Keratinocyte (primary cell): Measurements from ENCODE around the gene PAOX. TPM values are rescaled to one million over a fixed set of nuclear protein-coding genes. Genes with fewer than 3 reads are reported as not detected.
"Not testable (repeated sequence)": the region's sequence is repeated elsewhere in the genome, so short reads cannot be mapped to it uniquely, and the experiment has no call there.

Experiments used
- DNase-seq: peaks from one replicate; pipeline ENCODE4 v3.0.0-alpha.2; 2011; ENCODE audit warnings: low read depth, missing footprints, low spot score
- FAIRE-seq: peaks from 2 replicates; lab custom pipeline; 2011; peaks lifted over from hg19 to GRCh38; lab: Jason Lieb, UNC
- H2AFZ ChIP-seq: 2 replicates; pipeline ENCODE4 v1.6.0; 2012; ENCODE audit warnings: low read length, control low read depth, inconsistent platforms; ENCODE audit not compliant: control insufficient read depth
- H3K27ac ChIP-seq: 2 replicates; pipeline ENCODE4 v1.5.1; 2011; ENCODE audit warnings: low read length; ENCODE audit not compliant: control insufficient read depth, insufficient read depth
- H3K27me3 ChIP-seq: 3 replicates; pipeline ENCODE4 v1.6.0; 2011; ENCODE audit warnings: low read length; ENCODE audit not compliant: control insufficient read depth, insufficient read depth; ENCODE audit errors: extremely low read depth
- H3K36me3 ChIP-seq, 2 experiments: 2 replicates in 1 of 2; 3 replicates in 1 of 2; pipeline ENCODE4 v1.5.1; 2011; ENCODE audit warnings: low read length in 2 of 2, mild to moderate bottlenecking in 1 of 2; ENCODE audit not compliant: control insufficient read depth in 2 of 2, insufficient read depth in 2 of 2; ENCODE audit errors: extremely low read depth in 1 of 2
- H3K4me1 ChIP-seq: 3 replicates; pipeline ENCODE4 v1.5.1; 2011; ENCODE audit warnings: low read length; ENCODE audit not compliant: control insufficient read depth, insufficient read depth; ENCODE audit errors: extremely low read depth
- H3K4me2 ChIP-seq: 3 replicates; pipeline ENCODE4 v1.6.0; 2011; ENCODE audit warnings: low read depth, low read length; ENCODE audit not compliant: control insufficient read depth, insufficient read depth; ENCODE audit errors: extremely low read depth
- H3K4me3 ChIP-seq, 3 experiments: fragments of 200-600 bp in 1 of 3; sonication (generic) in 1 of 3; 2 replicates in 2 of 3; 3 replicates in 1 of 3; pipeline ENCODE4 v1.5.1; 2011 to 2016; ENCODE audit warnings: low read length in 3 of 3, mild to moderate bottlenecking in 3 of 3, control low read depth in 2 of 3, inconsistent platforms in 1 of 3, low read depth in 1 of 3, mixed read lengths in 1 of 3, mixed run types in 1 of 3, moderate library complexity in 1 of 3; ENCODE audit not compliant: control insufficient read depth in 2 of 3, insufficient read depth in 2 of 3; ENCODE audit errors: extremely low read depth in 1 of 3
- H3K79me2 ChIP-seq: 2 replicates; pipeline ENCODE4 v1.6.0; 2012; ENCODE audit warnings: low read length; ENCODE audit not compliant: control insufficient read depth, insufficient read depth
- H3K9ac ChIP-seq: 3 replicates; pipeline ENCODE4 v1.6.0; 2011; ENCODE audit warnings: low read length; ENCODE audit not compliant: control insufficient read depth, insufficient read depth; ENCODE audit errors: extremely low read depth
- H3K9me1 ChIP-seq: 3 replicates; pipeline ENCODE4 v1.6.0; 2011; ENCODE audit warnings: low read length; ENCODE audit not compliant: control insufficient read depth, insufficient read depth; ENCODE audit errors: extremely low read depth
- H3K9me3 ChIP-seq: 2 replicates; pipeline ENCODE4 v1.5.1; 2012; ENCODE audit warnings: low read depth, low read length; ENCODE audit not compliant: control insufficient read depth
- H4K20me1 ChIP-seq: 3 replicates; pipeline ENCODE4 v1.6.0; 2011; ENCODE audit warnings: low read length; ENCODE audit not compliant: control insufficient read depth, insufficient read depth; ENCODE audit errors: extremely low read depth
- CTCF ChIP-seq, 3 experiments: IDR thresholded peaks in 1 of 3; conservative IDR thresholded peaks in 1 of 3; optimal IDR thresholded peaks in 1 of 3; 2 replicates in 2 of 3; 3 replicates in 1 of 3; pipeline versions ENCODE3 to v1.5.1; 2011; ENCODE audit warnings: low read length in 3 of 3, mild to moderate bottlenecking in 3 of 3, moderate library complexity in 2 of 3, control low read depth in 1 of 3, inconsistent platforms in 1 of 3; ENCODE audit not compliant: insufficient read depth in 2 of 3; ENCODE audit errors: extremely low read depth in 1 of 3
- EZH2 ChIP-seq: IDR thresholded peaks from one replicate; pipeline ENCODE4 v1.6.1; 2012; ENCODE audit warnings: inconsistent platforms, mild to moderate bottlenecking, low read length, moderate library complexity
- dilution Hi-C: fragments of 300-500 bp; cut with MboI; formaldehyde crosslinking; loops from one replicate; pipeline ENCODE4 v1.7.0; 2020; ENCODE audit warnings: low sequenced_read_pairs; ENCODE audit not compliant: extremely low pct_ligation_motif_present
- polyA plus RNA-seq, 5 experiments: library from polyadenylated mRNA; depleted of rRNA in 3 of 5; stranded (reverse) in 3 of 5; stranded (forward) in 1 of 5; unstranded in 1 of 5; fragments of >200 nt; gene quantifications; 1 replicate in 1 of 5; 2 replicates in 3 of 5; 3 replicates in 1 of 5; pipeline versions ENCODE4 v1.2.1 to v1.2.3, GENCODE V29; 2011 to 2012; ENCODE audit warnings: missing spikeins in 2 of 5, low read depth in 1 of 5, low replicate concordance in 1 of 5

The PAOX gene
- polyA plus RNA-seq, 1 donor (not counting 4 experiments of a cell fraction or from before 2014, with no cell fraction given) = 2.6 TPM

DNA sequence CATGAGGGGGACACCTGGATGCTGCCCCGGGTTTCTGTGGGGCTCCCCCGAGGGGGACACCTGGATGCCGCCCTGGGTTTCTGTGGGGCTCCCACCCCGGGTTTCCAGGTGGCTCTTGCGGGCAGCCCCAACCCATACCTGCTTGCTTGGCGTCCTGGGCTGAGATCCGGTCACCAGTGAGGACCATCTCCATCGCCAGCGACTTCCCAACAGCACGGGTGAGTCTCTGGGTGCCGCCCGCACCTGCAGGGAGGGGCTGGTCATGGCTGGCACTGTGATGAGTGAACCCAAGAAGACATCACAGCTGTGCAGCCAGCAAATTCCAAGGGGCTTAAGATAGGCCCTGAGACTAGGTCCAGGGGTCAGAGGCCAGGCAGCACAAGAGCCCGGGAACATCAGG is 12.3 kb upstream of the PAOX start:
- Histone ChIP-seq H4K20me1 (no peaks in the 10 kb centered on the region), H3K27ac (no peak overlapping the region), H3K4me2 (no peak overlapping the region), H3K9me3 (no peaks in the 10 kb centered on the region), H2AFZ (no peak overlapping the region), H3K9ac (no peak overlapping the region), H3K4me1 (peaks cover 5% of the 10 kb centered on the region), H3K79me2 (no peaks in the 10 kb centered on the region), H3K27me3 (no peaks in the 10 kb centered on the region), H3K36me3 (peaks cover 27 to 34% of the 10 kb centered on the region in 2 experiments), H3K9me1 (no peaks in the 10 kb centered on the region), H3K4me3 (no peak overlapping the region)
- DNase-seq (no peak), FAIRE-seq (no peak)
- dilution Hi-C loops = no loop called here
- TF ChIP-seq EZH2 = no peak

GRCh38 chr10:133367461-133367860 is 11.6 kb upstream of the PAOX start:
- H3K4me2 ChIP-seq, H3K9ac ChIP-seq, H3K27ac ChIP-seq, H3K79me2 ChIP-seq, H3K4me1 ChIP-seq, H2AFZ ChIP-seq, H4K20me1 ChIP-seq, H3K27me3 ChIP-seq, H3K4me3 ChIP-seq, FAIRE-seq, H3K9me3 ChIP-seq, DNase-seq, H3K9me1 ChIP-seq, dilution Hi-C loops: not testable (repeated sequence)
- H3K36me3 ChIP-seq = peaks cover 27 to 32% of the 10 kb centered on the region in 2 experiments

- dilution Hi-C loops = no loop called here
- no peaks in the 10 kb centered on the region for H4K20me1 ChIP-seq
- no peaks in the 10 kb centered on the region for H3K79me2 ChIP-seq
- DNase-seq (no peak), FAIRE-seq (no peak)
- H3K9me3 ChIP-seq = no peaks in the 10 kb centered on the region
- TF ChIP-seq EZH2 (no peak), CTCF (optimal IDR thresholded peaks at IDR 0.05 in 1 of 3, IDR thresholded peaks at IDR 0.05 in 1 of 3, conservative IDR thresholded peaks at IDR 0.05 in 1 of 3; ENCODE audit: extremely low read depth in 1 of 3, insufficient read depth in 2 of 3, low read length in 3 of 3) (no peak)
- H3K36me3 ChIP-seq = peaks cover 27% of the 10 kb centered on the region in 2 experiments
- H3K9ac ChIP-seq = no peak overlapping the region
- no peaks in the 10 kb centered on the region for H3K9me1 ChIP-seq
- no peak overlapping the region for H3K27ac ChIP-seq
- no peak overlapping the region for H3K4me2 ChIP-seq
- peaks cover 7% of the 10 kb centered on the region for H3K4me1 ChIP-seq
- H3K27me3 ChIP-seq = no peaks in the 10 kb centered on the region
- H2AFZ ChIP-seq = no peak overlapping the region
- H3K4me3 ChIP-seq = no peak overlapping the region
Measured at GRCh38 chr10:133368153-133368552, 10.9 kb upstream of the PAOX start.
